Cardiac septum (tissue), 1 donor: ENCODE data around the gene MAP7D3. TPM values are rescaled to one million over a fixed set of nuclear protein-coding genes. Genes with fewer than 3 reads are reported as not detected.
"Not testable (repeated sequence)": the region's sequence is repeated elsewhere in the genome, so short reads cannot be mapped to it uniquely, and the experiment has no call there.

ENCODE experiments used
- DNase-seq: peaks from one replicate; pipeline ENCODE4 v3.0.0-alpha.2; 2020; ENCODE audit warnings: low spot score
- intact Hi-C: fragments of 100-400 bp; cut with DNase I; formaldehyde crosslinking; loops from one replicate; pipeline ENCODE4 v1.14.0; 2022
- total RNA-seq: library from RNA; stranded (reverse); fragmentation: NEBNext Ultra II Directional; extraction: Animal tissue kit (Norgen Biotek cat#: 25700); gene quantifications from one replicate; pipeline ENCODE4 v1.2.1, GENCODE V29; 2021
- donor health status: DM: no; HTN: no; CAD: no.

Gene MAP7D3
- total RNA-seq, 1 donor from 2014 or later = 15.6 TPM

DNA sequence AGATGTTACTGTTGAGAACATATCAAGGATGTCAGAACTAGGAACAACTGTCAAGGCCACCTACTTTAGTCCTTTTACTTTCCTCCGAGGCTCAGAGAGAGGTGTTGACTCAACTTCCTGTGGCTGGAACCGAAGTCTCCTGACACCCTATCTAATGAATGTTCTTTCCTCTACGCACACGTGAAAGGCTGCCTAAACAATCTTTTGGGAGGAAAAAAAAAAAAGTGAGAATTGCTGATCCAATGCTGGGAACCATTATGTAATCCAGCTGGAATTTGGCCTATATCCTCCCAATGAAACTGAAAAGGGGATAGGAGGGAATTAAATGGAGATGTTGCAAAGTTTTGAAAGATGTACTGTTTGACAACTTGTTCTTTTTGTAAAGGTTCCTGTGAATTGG, 8.3 kb upstream of the MAP7D3 start:
- no peak for DNase-seq
- intact Hi-C loops = no loop called here

DNA sequence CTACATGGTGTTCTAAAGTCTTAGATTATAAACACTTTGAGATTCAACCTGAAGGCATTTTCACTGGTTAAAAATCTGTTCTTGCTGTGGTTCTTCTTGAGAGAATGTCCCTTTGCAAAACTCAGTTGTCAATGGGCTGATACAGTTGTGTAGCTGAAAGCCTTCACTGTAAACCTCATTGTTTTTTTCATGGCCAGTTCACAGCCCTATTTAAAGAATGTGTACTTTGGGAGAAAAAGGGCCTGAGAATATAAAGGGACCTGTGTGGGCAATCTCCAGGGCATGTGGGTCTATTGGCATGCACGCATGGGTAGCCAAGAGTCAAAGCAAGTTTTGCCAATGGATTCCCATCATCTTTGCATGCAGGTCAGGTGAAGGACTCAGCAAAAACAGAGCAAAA, 7.8 kb upstream of the MAP7D3 start:
- intact Hi-C loops = no loop called here
- no peak for DNase-seq

GRCh38 chrX:136256026-136256425, 4.8 kb upstream of the MAP7D3 start:
- intact Hi-C loops = no loop called here

DNA sequence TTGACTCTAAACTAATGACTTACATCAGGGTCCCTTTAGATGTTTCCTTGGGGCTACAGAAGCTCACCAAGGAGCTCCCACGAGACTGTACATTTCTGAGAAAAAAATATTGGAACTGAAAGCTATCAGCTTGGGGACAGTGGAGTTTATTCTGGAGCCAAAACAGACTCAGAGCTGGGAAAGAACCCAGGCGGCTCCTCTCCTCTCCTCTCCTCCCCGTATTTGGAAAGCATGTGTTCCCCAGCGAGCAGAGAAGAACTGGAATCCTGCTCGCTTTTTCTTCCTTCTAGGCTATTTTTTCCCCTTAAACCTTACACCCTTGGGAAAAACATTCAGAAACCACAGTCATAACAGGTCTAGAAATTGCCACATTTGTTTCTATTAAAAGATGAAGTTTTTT, 4.3 kb upstream of the MAP7D3 start:
- intact Hi-C loops = no loop called here
- DNase-seq = no peak

More at GRCh38 chrX:136256026-136256425, 4.8 kb upstream of the MAP7D3 start:
- DNase-seq = no peak

DNA sequence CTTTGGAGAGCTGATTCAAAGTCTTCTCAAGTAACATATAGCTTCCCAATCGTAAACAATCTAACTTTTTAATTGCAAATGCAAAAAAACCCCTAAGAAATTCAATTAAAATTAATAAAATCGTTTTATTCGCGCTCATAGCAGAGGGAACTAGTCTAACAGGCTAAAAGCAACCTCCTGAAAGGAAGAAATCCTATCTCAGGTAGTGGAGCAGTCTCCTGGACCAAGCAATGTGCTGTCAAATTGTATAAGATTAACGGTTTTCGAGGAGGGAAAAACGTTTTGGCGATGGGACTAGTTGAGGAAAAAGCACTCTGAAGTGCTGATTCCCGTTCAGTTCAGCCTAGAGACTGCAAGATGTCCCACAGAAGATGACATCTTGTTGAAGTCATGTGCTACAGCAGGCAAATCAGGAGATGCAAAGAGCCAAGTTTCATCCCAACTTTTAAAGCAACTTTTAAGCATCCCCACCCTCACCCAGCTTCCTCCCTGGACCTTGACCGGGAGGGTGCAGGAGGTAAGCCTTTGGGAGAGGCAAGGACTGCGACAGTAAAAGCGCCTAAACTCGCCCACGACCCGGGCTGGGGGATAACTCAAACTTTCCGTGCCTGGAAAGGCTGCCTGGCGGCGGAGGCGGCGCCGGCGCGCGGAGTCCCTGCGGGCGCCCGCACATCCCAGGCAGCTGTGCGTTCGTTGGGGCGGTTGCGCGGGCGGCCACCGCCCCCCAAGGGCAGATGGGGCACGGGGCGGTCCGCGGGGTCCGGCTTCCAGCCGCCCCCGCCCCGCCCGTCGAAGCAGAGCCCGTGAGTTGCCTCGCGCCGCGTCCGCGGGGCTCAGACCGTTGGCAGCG, 784 bp downstream of the MAP7D3 start:
- intact Hi-C loops = loop anchor here (5.0 kb wide), 2 partner anchors 83 to 223 kb away; no protein-coding TSS in a partner anchor
- DNase-seq = no peak

DNA sequence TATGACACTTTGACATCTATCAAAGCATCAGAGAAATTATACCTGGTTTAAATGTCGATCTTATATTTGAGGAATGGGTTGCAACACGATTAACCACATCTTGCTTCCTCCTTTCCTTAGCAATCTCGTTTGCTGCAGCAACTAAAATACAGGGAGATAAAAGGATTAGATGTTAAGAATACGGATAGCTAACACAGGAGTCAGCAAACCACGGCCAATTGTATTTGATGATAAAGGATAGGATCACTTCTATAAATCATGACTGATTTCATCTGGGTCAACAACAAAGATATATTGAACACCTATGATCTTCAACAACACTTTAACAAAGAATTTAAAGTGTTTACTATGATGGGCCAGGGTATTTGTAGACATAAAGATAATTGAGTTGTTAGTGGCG, 5.0 kb downstream of the MAP7D3 start:
- no peak for DNase-seq
- intact Hi-C loops = no loop called here

- intact Hi-C loops = not testable (repeated sequence)
Observed at GRCh38 chrX:136237849-136238248, 13.4 kb downstream of the MAP7D3 start.

GRCh38 chrX:136237074-136237473, 14.1 kb downstream of the MAP7D3 start:
- DNase-seq = no peak
- intact Hi-C loops = no loop called here

More at GRCh38 chrX:136237849-136238248, 13.4 kb downstream of the MAP7D3 start:
- DNase-seq = not testable (repeated sequence)

DNA sequence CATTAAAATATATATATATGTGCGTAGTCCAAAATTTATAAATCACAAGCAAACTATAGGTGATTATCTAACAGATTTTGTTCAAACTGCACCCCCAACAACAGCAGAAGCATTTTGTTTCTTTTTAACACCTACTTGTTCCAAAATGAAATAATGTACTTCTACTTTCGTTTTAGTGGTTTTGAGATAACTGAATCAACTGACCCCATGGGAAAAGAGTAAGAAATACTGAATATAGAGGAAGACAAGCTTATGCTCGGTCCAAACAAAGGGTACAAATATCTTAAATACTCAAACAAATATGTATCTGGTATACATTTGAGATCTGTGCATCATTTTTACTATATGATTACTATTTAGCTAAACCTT, 22.4 kb downstream of the MAP7D3 start:
- intact Hi-C loops = no loop called here
- DNase-seq = no peak

GRCh38 chrX:136227948-136228838, 23.0 kb downstream of the MAP7D3 start:
- intact Hi-C loops = no loop called here
- DNase-seq = no peak

DNA sequence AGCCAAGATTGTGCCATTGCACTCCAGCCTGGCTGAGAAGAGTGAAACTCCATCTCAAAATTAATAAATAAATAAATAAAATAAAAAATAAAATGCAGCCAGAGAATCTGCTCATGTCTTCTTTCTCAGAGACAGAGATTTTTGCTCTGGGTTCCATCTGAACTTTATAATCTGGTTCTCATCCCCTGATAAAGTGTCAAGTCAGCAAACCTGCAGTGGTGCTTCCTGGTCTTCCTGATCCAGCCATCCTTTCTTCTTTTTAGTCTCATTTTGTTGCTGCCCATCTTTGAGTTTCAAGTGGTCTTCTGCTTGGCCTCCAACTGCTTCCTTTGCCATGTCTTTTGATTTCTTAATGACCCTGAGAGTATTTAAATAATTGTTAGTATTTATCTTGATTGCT, 24.1 kb downstream of the MAP7D3 start:
- no peak for DNase-seq
- intact Hi-C loops = no loop called here

GRCh38 chrX:136221851-136222513, 29.2 kb downstream of the MAP7D3 start:
- intact Hi-C loops = no loop called here
- no peak for DNase-seq

- no peak for DNase-seq
- intact Hi-C loops = no loop called here
Observed at GRCh38 chrX:136220951-136221350, 30.2 kb downstream of the MAP7D3 start.

DNA sequence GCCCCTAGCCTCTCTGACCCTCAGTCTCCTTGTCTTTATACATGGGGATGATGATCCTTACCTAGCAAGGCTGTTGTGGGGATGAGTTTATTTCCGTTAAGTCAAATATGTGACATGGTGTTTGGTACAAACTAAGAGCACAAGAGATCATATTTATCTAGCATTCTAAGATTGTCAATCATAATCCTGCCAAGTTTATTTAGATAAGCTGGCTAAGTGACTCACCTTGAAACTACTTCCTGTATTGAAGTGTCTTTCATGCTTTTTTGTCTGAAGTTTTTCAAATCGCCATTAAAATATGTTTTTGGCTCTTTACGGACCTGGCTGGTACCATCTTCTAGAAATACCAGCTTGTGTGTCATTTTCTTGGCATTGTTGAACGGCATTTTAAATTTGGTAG, 30.7 kb downstream of the MAP7D3 start:
- intact Hi-C loops = no loop called here

GRCh38 chrX:136219893-136220292, 31.3 kb downstream of the MAP7D3 start:
- intact Hi-C loops = no loop called here
- DNase-seq = no peak

More for the DNA sequence above, 30.7 kb downstream of the MAP7D3 start:
- no peak for DNase-seq

DNA sequence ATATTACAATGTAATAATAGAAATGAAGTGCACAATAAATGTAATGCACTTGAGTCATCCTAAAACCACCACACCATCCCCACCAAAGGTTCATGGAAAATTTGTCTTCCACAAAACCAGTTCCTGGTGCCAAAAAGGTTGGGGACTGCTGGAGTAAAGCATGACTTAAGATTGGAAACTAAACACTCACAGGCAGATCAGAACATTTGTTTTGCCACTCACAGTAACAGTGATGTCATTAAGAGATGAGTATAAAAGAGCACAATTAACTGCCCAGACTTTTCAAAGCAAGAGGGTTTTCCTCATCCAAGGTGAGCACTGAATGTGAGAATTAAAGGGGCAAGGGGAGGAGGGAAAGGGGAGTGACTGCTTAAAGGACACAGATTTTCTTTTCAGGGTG, 35.6 kb downstream of the MAP7D3 start:
- no peak for DNase-seq
- intact Hi-C loops = no loop called here

DNA sequence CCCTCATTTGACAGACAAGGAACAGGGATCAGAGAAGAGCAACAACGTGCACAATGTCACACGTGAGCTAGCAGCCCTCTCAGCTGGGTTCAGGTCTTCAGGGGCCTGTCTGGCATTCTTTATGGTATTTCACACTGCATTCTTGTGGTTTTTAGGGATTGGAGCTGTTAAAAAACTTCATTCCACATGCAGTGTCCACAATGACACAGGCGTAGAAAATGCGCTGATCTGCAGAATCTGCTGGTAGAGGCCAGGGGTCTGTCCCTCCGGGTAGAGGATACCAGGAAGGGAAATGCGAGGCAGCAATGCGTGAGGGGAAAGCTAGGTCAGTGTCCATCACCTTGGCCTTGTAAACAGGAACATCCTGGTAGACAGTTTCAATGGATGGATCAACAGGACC, 36.6 kb downstream of the MAP7D3 start:
- intact Hi-C loops = loop anchor here (5.0 kb wide), 1 partner anchor 53 kb away; no protein-coding TSS in a partner anchor
- no peak for DNase-seq

DNA sequence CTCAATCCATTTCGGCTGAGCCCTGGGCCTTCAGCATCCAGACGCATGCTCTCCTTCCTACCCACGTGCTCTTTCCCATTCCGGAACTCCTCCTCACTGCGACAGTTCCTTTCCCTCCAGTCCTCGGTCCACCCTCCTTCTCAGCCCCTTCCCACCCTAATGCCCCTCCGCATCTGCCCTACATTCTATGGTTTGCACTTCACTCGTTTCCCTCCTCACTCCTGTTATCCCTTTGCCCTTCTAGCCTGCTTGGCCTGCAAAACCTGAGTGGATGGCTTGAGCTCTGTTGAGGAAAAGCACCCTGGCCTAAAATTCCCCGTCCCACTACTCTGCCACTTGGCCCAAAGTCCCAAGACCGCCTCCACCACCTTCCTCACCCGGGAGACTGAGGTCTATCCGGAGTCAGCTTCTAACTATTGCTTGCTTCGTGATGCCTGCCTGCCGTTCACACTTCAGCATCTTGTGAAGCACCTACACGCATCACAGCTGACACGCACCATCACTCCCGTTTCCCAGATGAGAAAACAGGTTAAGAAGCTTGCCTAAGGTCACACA, 38.6 kb downstream of the MAP7D3 start:
- intact Hi-C loops = loop anchor here (5.0 kb wide), 1 partner anchor 55 kb away; no protein-coding TSS in a partner anchor
- no peak for DNase-seq

DNA sequence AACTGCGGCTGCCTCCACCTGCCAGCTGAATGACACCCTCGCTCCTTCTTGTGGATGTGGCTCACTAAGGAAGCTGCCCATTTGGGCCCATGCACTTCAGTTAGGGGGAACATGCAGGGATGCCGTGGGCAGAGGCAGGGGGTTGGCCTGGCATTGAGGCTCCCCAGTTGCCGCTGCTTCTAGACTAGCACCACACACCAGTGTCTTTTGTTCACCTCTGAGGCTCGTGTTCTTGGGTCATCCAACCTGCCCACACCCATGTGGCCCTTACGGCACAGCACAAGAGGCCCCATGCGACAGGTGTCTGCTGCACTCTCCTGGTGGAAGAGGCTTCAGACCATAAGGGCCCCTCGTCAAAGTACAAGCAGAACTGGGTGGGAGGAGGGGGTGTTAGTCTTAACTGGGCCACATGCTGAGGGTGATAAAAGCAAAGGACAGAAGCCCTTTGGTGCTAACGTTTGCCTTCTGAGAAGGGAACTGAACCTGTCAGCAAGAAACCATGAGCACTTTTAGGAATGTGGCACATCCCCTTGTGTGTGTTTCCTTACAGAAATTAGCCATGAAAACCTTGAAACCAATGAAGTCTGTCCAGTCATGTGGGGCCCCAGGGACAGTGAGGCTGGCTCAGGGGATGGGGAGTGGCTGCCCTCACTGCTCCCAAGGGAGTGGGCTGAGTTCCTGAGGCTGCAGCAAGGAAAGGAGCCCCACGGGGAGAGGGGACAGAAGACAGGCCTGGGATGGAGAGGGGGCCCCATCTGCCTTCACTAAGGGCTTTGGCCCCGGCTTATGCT, 39.2 kb downstream of the MAP7D3 start:
- intact Hi-C loops = loop anchor here (5.0 kb wide), 1 partner anchor 55 kb away; no protein-coding TSS in a partner anchor
- DNase-seq = no peak
